ENCODE results near the gene UBE2A.

GRCh38 chrX:119625843-119626242, 51.5 kb downstream of the UBE2A start:
- TF ChIP-seq CTCF (IDR thresholded peaks at IDR 0.05 in 4 of 5, conservative IDR thresholded peaks at IDR 0.05 in 1 of 5) (no peak), POLR2A (IDR thresholded peaks at IDR 0.05) (no peak)
